Endothelial cell of umbilical vein (primary cell): Measurements from ENCODE around the gene SLC47A2. TPM values are rescaled to one million over a fixed set of nuclear protein-coding genes. Genes with fewer than 3 reads are reported as not detected.

ENCODE experiments used
- BruUV-seq: library from RNA; stranded (reverse); fragments of 400-500 nt; replicated peaks from 2 replicates; lab custom pipeline; 2021; lab: Mats Ljungman, UMichigan
- CTCF ChIA-PET: fragments of 300-600, 350-600 bp; sonication (Branson Sonifier 250); formaldehyde crosslinking; loops from one replicate; lab custom pipeline; 2021; ENCODE audit warnings: antibody characterized with exemption, inconsistent platforms; lab: Charles Lee
- POLR2A ChIA-PET: fragments of 300-600, 350-600 bp; sonication (Branson Sonifier 250); formaldehyde crosslinking; loops from one replicate; lab custom pipeline; 2021; ENCODE audit warnings: antibody characterized with exemption, inconsistent platforms; lab: Charles Lee
- DNase-seq: peaks from one replicate; pipeline ENCODE4 v3.0.0-alpha.2; 2011; ENCODE audit warnings: low read depth, low spot score
- FAIRE-seq: peaks from 2 replicates; lab custom pipeline; 2011; peaks lifted over from hg19 to GRCh38; lab: Jason Lieb, UNC
- H2AFZ ChIP-seq: 2 replicates; pipeline ENCODE4 v1.6.0; 2012; ENCODE audit warnings: low read depth, low read length, control low read depth, inconsistent platforms
- H3K27ac ChIP-seq: 2 replicates; pipeline ENCODE4 v1.5.1; 2011; ENCODE audit warnings: low read depth, mild to moderate bottlenecking, control low read depth, low read length, moderate library complexity; ENCODE audit not compliant: insufficient read depth
- H3K27me3 ChIP-seq, 2 experiments: 2 replicates each; pipeline versions ENCODE4 v1.6.0 to v1.6.1; 2011; ENCODE audit warnings: low read length in 2 of 2, mixed read lengths in 1 of 2; ENCODE audit not compliant: control insufficient read depth in 2 of 2, insufficient read depth in 2 of 2
- H3K36me3 ChIP-seq, 2 experiments: 2 replicates in 1 of 2; 3 replicates in 1 of 2; pipeline ENCODE4 v1.5.1; 2011; ENCODE audit warnings: low read length in 2 of 2, mild to moderate bottlenecking in 1 of 2, moderate library complexity in 1 of 2; ENCODE audit not compliant: control insufficient read depth in 2 of 2, insufficient read depth in 2 of 2; ENCODE audit errors: extremely low read depth in 1 of 2
- H3K4me1 ChIP-seq: 3 replicates; pipeline ENCODE4 v1.5.1; 2011; ENCODE audit warnings: mild to moderate bottlenecking, low read length; ENCODE audit not compliant: control insufficient read depth, insufficient read depth; ENCODE audit errors: extremely low read depth
- H3K4me2 ChIP-seq: 2 replicates; pipeline ENCODE4 v1.6.1; 2011; ENCODE audit warnings: low read length, control low read depth, mixed read lengths; ENCODE audit not compliant: insufficient read depth
- H3K4me3 ChIP-seq, 3 experiments: fragments of 200-600 bp in 1 of 3; sonication (generic), shearing (Covaris generic) in 1 of 3; replicated peaks in 1 of 3; 2 replicates each; pipeline ENCODE4 v1.5.1; 2011 to 2016; ENCODE audit warnings: control low read depth in 3 of 3, low read length in 3 of 3, mild to moderate bottlenecking in 2 of 3, inconsistent platforms in 1 of 3, low read depth in 1 of 3, moderate library complexity in 1 of 3; ENCODE audit not compliant: insufficient read depth in 1 of 3
- H3K79me2 ChIP-seq: 2 replicates; pipeline ENCODE4 v1.6.0; 2012; ENCODE audit warnings: low read length, inconsistent platforms; ENCODE audit not compliant: control insufficient read depth, insufficient read depth
- H3K9ac ChIP-seq: replicated peaks from 2 replicates; pipeline ENCODE3; 2011; ENCODE audit warnings: low read length, control low read depth; ENCODE audit not compliant: insufficient read depth; ENCODE audit errors: extremely low read depth
- H3K9me1 ChIP-seq: replicated peaks from 3 replicates; pipeline ENCODE4 v1.6.0; 2011; ENCODE audit warnings: mild to moderate bottlenecking, low read length; ENCODE audit not compliant: control insufficient read depth, insufficient read depth; ENCODE audit errors: extremely low read depth
- H3K9me3 ChIP-seq: replicated peaks from 2 replicates; pipeline ENCODE4 v1.5.1; 2012; ENCODE audit warnings: low read length, inconsistent platforms; ENCODE audit not compliant: control insufficient read depth, insufficient read depth
- H4K20me1 ChIP-seq: replicated peaks from 2 replicates; pipeline ENCODE3; 2011; ENCODE audit warnings: mild to moderate bottlenecking, low read length; ENCODE audit not compliant: control insufficient read depth, insufficient read depth; ENCODE audit errors: extremely low read depth
- CTCF ChIP-seq, 2 donors: IDR thresholded peaks; 1 replicate in 1 of 2; 2 replicates in 1 of 2; pipeline ENCODE4 v1.5.1; 2011; ENCODE audit warnings: low read length in 2 of 2, mild to moderate bottlenecking in 2 of 2, moderate library complexity in 2 of 2, control low read depth in 1 of 2, inconsistent platforms in 1 of 2, low read depth in 1 of 2; ENCODE audit not compliant: insufficient read depth in 1 of 2; ENCODE audit errors: extremely low read depth in 1 of 2
- EZH2 ChIP-seq: IDR thresholded peaks from 2 replicates; pipeline ENCODE4 v1.6.1; 2012; ENCODE audit warnings: borderline replicate concordance, low read depth, mild to moderate bottlenecking, moderate library complexity, low read length, inconsistent platforms; ENCODE audit not compliant: severe bottlenecking
- FOS ChIP-seq: IDR thresholded peaks from 2 replicates; pipeline ENCODE4 v1.6.1; 2011; ENCODE audit warnings: mild to moderate bottlenecking, low read length, moderate library complexity, borderline replicate concordance; ENCODE audit not compliant: insufficient read depth
- GATA2 ChIP-seq: IDR thresholded peaks from 2 replicates; pipeline ENCODE4 v1.7.0; 2011; ENCODE audit warnings: low read depth, mild to moderate bottlenecking, moderate library complexity, mixed read lengths, low read length; ENCODE audit not compliant: insufficient read length, insufficient read depth
- JUN ChIP-seq: IDR thresholded peaks from 2 replicates; pipeline ENCODE4 v1.6.1; 2011; ENCODE audit warnings: borderline replicate concordance, low read depth; ENCODE audit not compliant: insufficient read length, insufficient read depth
- MAX ChIP-seq: IDR thresholded peaks from 2 replicates; pipeline ENCODE4 v1.6.1; 2011; ENCODE audit not compliant: insufficient read depth, insufficient read length
- MYC ChIP-seq: IDR thresholded peaks from one replicate; pipeline ENCODE4 v1.6.1; 2011; ENCODE audit warnings: mild to moderate bottlenecking, low read depth, low read length
- POLR2A ChIP-seq: IDR thresholded peaks from 2 replicates; pipeline ENCODE4 v1.6.1; 2012; ENCODE audit warnings: low read depth, mild to moderate bottlenecking, control low read depth, low read length
- POLR2AphosphoS5 ChIP-seq: IDR thresholded peaks from 2 replicates; pipeline ENCODE4 v1.6.1; 2012; ENCODE audit warnings: low read depth, mild to moderate bottlenecking, control low read depth, low read length, moderate library complexity; ENCODE audit not compliant: insufficient read depth
- dilution Hi-C: fragments of 300-500 bp; cut with MboI; formaldehyde crosslinking; loops from one replicate; pipeline ENCODE4 v1.15.0; 2019; ENCODE audit warnings: low sequenced_read_pairs; ENCODE audit not compliant: extremely low pct_ligation_motif_present
- intact Hi-C: fragments of 100-400 bp; cut with micrococcal nuclease; formaldehyde crosslinking; loops from one replicate; pipeline ENCODE4 v1.10.0; 2022
- polyA plus RNA-seq, 4 experiments: library from polyadenylated mRNA; depleted of rRNA in 3 of 4; stranded (reverse) in 3 of 4; unstranded in 1 of 4; fragments of >200 nt; gene quantifications; 2 replicates each; pipeline versions ENCODE4 v1.2.1 to v1.2.3, GENCODE V29; 2011 to 2012; ENCODE audit warnings: missing spikeins in 1 of 4
- total RNA-seq: library from RNA; stranded (reverse); gene quantifications from 2 replicates; pipeline ENCODE4 v1.2.3, GENCODE V29; 2021

SLC47A2 gene
- total and polyA plus RNA-seq, 2 donors (not counting 3 experiments of a cell fraction or from before 2014, with no cell fraction given), result not detected

GRCh38 chr17:19654896-19655295 lies 61.5 kb downstream of the SLC47A2 start:
- TF ChIP-seq CTCF (IDR thresholded peaks at IDR 0.05; ENCODE audit: extremely low read depth in 1 of 2, insufficient read depth in 1 of 2, low read depth in 1 of 2, low read length in 2 of 2) (no peak), JUN (no peak), GATA2 (no peak), FOS (no peak), EZH2 (no peak), POLR2AphosphoS5 (no peak), MAX (no peak), POLR2A (no peak), MYC (no peak)
- Histone ChIP-seq H2AFZ (no peak overlapping the region), H3K36me3 (peaks cover 0 to 5% of the 10 kb centered on the region in 2 experiments), H3K9ac (no peak overlapping the region), H3K4me1 (no peaks in the 10 kb centered on the region), H3K9me3 (no peaks in the 10 kb centered on the region), H3K4me3 (no peak overlapping the region), H3K27me3 (no peaks in the 10 kb centered on the region), H3K4me2 (no peak overlapping the region), H3K79me2 (peaks cover 8% of the 10 kb centered on the region), H3K9me1 (no peaks in the 10 kb centered on the region), H4K20me1 (no peaks in the 10 kb centered on the region), H3K27ac (no peak overlapping the region)
- FAIRE-seq, result no peak
- DNase-seq, result no peak
- no TSS peak for BruUV-seq
- intact Hi-C loops, result no loop called here
- dilution Hi-C loops, result no loop called here
- ChIA-PET POLR2A (interaction anchor here (0.6 kb wide), 1 partner anchor 1388 kb away, joined by 3 read pairs; the partner anchor contains the start of gene USP22), CTCF (interaction anchor here (1.3 kb wide), 1 partner anchor 108 kb away, joined by 6 read pairs; no protein-coding TSS in a partner anchor)
